Heart right ventricle (tissue), 16 donors: ENCODE results near the gene F5. TPM values are rescaled to one million over a fixed set of nuclear protein-coding genes. Genes with fewer than 3 reads are reported as not detected.
"Not testable (repeated sequence)": the region's sequence is repeated elsewhere in the genome, so short reads cannot be mapped to it uniquely, and the experiment has no call there.

Source experiments
- ATAC-seq, 8 donors: fragments of 200-7000 bp; cut with Tn5 transposase; one replicate each; pipeline ENCODE4 v1.9.1; 2020; ENCODE audit warnings: mild to moderate bottlenecking in 8 of 8, moderate library complexity in 8 of 8, moderate number of reproducible peaks in 1 of 8
- DNase-seq, 2 donors: peaks; one replicate each; pipeline ENCODE4 v3.0.0-alpha.2; 2020
- H3K27ac ChIP-seq, 10 donors: fragments of 200-600 bp; sonication (generic) in 2 of 10; one replicate each; pipeline versions ENCODE4 v1.5.0 to v1.8.0; 2020 to 2022; ENCODE audit warnings: mild to moderate bottlenecking in 3 of 10
- H3K27me3 ChIP-seq, 7 donors: fragments of 200-600 bp; one replicate each; pipeline ENCODE4 v1.8.0; 2021 to 2022; ENCODE audit warnings: mild to moderate bottlenecking in 2 of 7
- H3K36me3 ChIP-seq, 9 donors: fragments of 200-600 bp; sonication (generic) in 1 of 9; one replicate each; pipeline versions ENCODE4 v1.5.0 to v1.8.0; 2020 to 2022; ENCODE audit warnings: mild to moderate bottlenecking in 2 of 9
- H3K4me1 ChIP-seq, 9 donors: fragments of 200-600 bp; sonication (generic) in 1 of 9; one replicate each; pipeline versions ENCODE4 v1.5.0 to v1.8.0; 2020 to 2022; ENCODE audit warnings: mild to moderate bottlenecking in 4 of 9
- H3K4me3 ChIP-seq, 10 donors: fragments of 200-600 bp; sonication (generic) in 2 of 10; one replicate each; pipeline versions ENCODE4 v1.5.0 to v1.8.0; 2020 to 2022; ENCODE audit warnings: mild to moderate bottlenecking in 7 of 10, moderate library complexity in 2 of 10
- H3K9me3 ChIP-seq, 11 donors: fragments of 200-600 bp in 10 of 11; sonication (generic) in 2 of 11; one replicate each; pipeline versions ENCODE4 v1.5.0 to v1.8.0; 2013 to 2022; ENCODE audit warnings: mild to moderate bottlenecking in 2 of 11, control low read depth in 1 of 11, moderate library complexity in 1 of 11
- CTCF ChIP-seq, 9 donors: fragments of 200-600 bp; sonication (generic) in 2 of 9; IDR thresholded peaks; one replicate each; pipeline versions ENCODE4 v1.5.0 to v1.8.0; 2021 to 2022; ENCODE audit warnings: antibody characterized with exemption in 9 of 9, mild to moderate bottlenecking in 5 of 9, moderate library complexity in 1 of 9
- WGBS, 2 donors: extraction: QIAGEN DNeasy Blood & Tissue Kit; methylation state at CpG; one replicate each; pipeline ENCODE4 v1.1.7; 2013; ENCODE audit warnings: inconsistent platforms in 1 of 2; 5-methylcytosine and 5-hydroxymethylcytosine counted together
- intact Hi-C, 10 donors: fragments of 100-400 bp; cut with DNase I; formaldehyde crosslinking; loops; one replicate each; pipeline versions ENCODE4 v1.11.1 to v1.14.2; 2022
- polyA plus RNA-seq, 2 donors: library from polyadenylated mRNA; stranded (reverse); fragments of 200-250 nt; gene quantifications; one replicate each; pipeline ENCODE4 v1.2.3, GENCODE V29; 2013
- total RNA-seq, 10 donors: library from RNA; stranded (reverse); fragmentation: NEBNext Ultra II Directional in 3 of 10; extraction: Animal tissue kit (Norgen Biotek cat#: 25700) in 3 of 10; gene quantifications; one replicate each; pipeline versions ENCODE4 v1.2.1 to v1.2.4, GENCODE V29; 2021 to 2023
- donor health status: Arrhythmogenic right ventricular cardiomyopathy.
- donor health status: ischemic (EF 13 %, LVEDD 7.1; RV severe dilation, severe dysfunction).
- donor health status: healthy with polysubstance abuse.
- donor health status: DM: no; HTN: yes; CAD: no.
- donor health status: DM: no; HTN: no; CAD: no.
- donor health status: ischemic (EF 25% LVEDD 6.9; RV normal size, moderate dysfunction).
- donor health status: ischemic (EF 25% LVEDD 5.7; RV mildly dilated, moderate dysfunction).
- donor health status: healthy.
- donor health status: DM: yes; HTN: yes; CAD: no.
- donor health status: Ischemic cardiomyopathy.
- donor health status: ischemic (EF 35%, LVEDD 5.7; RV mildly dilated, moderate dysfunction).
- donor health status: nonischemic (EF 11% LVEDD 7.7; RV severe dilation, severe dysfunction).
- donor health status: DM: yes; HTN: yes; CAD: no.
- donor health status: PGD.
- donor health status: ischemic (EF 29% LVEDD 5.4; RV normal size, mild dysfunction).
- donor health status: nonischemic (EF 23%, LVEDD 6.1; RV moderate dilation, normal function).

The F5 gene
- total and polyA plus RNA-seq, 12 donors = 0.94 to 40.3 (median 6.9) TPM

GRCh38 chr1:169508432-169509338, 77.6 kb downstream of the F5 start:
- ATAC-seq (no peak), DNase-seq (no peak)
- WGBS, 2 donors = 27 to 33% methylated on average over 3 of the region's 3 CpGs
- Histone ChIP-seq H3K9me3 (no peaks in the 10 kb centered on the region), H3K27ac (no peak overlapping the region), H3K4me1 (peaks cover 0 to 35% (median 5%) of the 10 kb centered on the region in 9 donors), H3K4me3 (no peak overlapping the region), H3K36me3 (no peaks in the 10 kb centered on the region), H3K27me3 (no peaks in the 10 kb centered on the region)
- intact Hi-C loops = loop anchor here in 1 of 10 donors (1.0 kb wide), 1 partner anchor 22 kb away; no protein-coding TSS in a partner anchor
- no peak for TF ChIP-seq CTCF (IDR thresholded peaks at IDR 0.05)

GRCh38 chr1:169507413-169507812, 78.9 kb downstream of the F5 start:
- no peak for TF ChIP-seq CTCF (IDR thresholded peaks at IDR 0.05)
- H3K36me3 ChIP-seq = no peaks in the 10 kb centered on the region
- DNase-seq (no peak), ATAC-seq (no peak)
- H3K27ac ChIP-seq = no peak overlapping the region
- peaks cover 0 to 27% (median 5%) of the 10 kb centered on the region in 9 donors for H3K4me1 ChIP-seq
- no peak overlapping the region for H3K4me3 ChIP-seq
- 85 to 86% methylated on average over 2 of the region's 2 CpGs for WGBS, 2 donors
- intact Hi-C loops = no loop called here
- no peaks in the 10 kb centered on the region for H3K27me3 ChIP-seq
- H3K9me3 ChIP-seq = peaks cover 0 to under 1% (median 0%) of the 10 kb centered on the region in 11 donors

GRCh38 chr1:169503601-169504000, 82.7 kb downstream of the F5 start:
- ATAC-seq, H3K9me3 ChIP-seq, DNase-seq, intact Hi-C loops, H3K27me3 ChIP-seq, H3K4me1 ChIP-seq, H3K27ac ChIP-seq, H3K36me3 ChIP-seq, H3K4me3 ChIP-seq: not testable (repeated sequence)
- WGBS, 2 donors = 96 to 98% methylated on average over 2 of the region's 2 CpGs

- Histone ChIP-seq H3K4me1 (no peaks in the 10 kb centered on the region), H3K27ac (no peak overlapping the region), H3K9me3 (peaks cover 0 to 5% (median 0%) of the 10 kb centered on the region in 11 donors), H3K4me3 (no peak overlapping the region), H3K27me3 (no peaks in the 10 kb centered on the region), H3K36me3 (no peaks in the 10 kb centered on the region)
- TF ChIP-seq CTCF (IDR thresholded peaks at IDR 0.05) = no peak
- intact Hi-C loops = no loop called here
- ATAC-seq (no peak), DNase-seq (no peak)
These were observed 86.5 kb downstream of the F5 start for GRCh38 chr1:169499807-169500206.

GRCh38 chr1:169497317-169497716, 89.0 kb downstream of the F5 start:
- no peak for ATAC-seq
- no peak for DNase-seq
- TF ChIP-seq CTCF (IDR thresholded peaks at IDR 0.05) = no peak
- Histone ChIP-seq H3K4me1 (no peaks in the 10 kb centered on the region), H3K9me3 (peaks cover 0 to 4% (median 0%) of the 10 kb centered on the region in 11 donors), H3K27ac (no peak overlapping the region), H3K36me3 (no peaks in the 10 kb centered on the region), H3K4me3 (no peak overlapping the region), H3K27me3 (no peaks in the 10 kb centered on the region)
- 95 to 98% methylated on average over 2 of the region's 2 CpGs for WGBS, 2 donors
- intact Hi-C loops = no loop called here
